ENCODE data around the gene SLC35E3.
"Not testable (repeated sequence)": the region's sequence is repeated elsewhere in the genome, so short reads cannot be mapped to it uniquely, and the experiment has no call there.

- TF ChIP-seq CTCF (IDR thresholded peaks at IDR 0.05; ENCODE audit: insufficient read depth, low read depth, low read length); EZH2 (IDR thresholded peaks at IDR 0.05; ENCODE audit: insufficient read depth, low read length): not testable (repeated sequence)
Observed at GRCh38 chr12:68802911-68803651, 57.1 kb downstream of the SLC35E3 start.
